ENCODE data around the gene PDPR.
"Not testable (repeated sequence)": the region's sequence is repeated elsewhere in the genome, so short reads cannot be mapped to it uniquely, and the experiment has no call there.

PDPR gene

DNA sequence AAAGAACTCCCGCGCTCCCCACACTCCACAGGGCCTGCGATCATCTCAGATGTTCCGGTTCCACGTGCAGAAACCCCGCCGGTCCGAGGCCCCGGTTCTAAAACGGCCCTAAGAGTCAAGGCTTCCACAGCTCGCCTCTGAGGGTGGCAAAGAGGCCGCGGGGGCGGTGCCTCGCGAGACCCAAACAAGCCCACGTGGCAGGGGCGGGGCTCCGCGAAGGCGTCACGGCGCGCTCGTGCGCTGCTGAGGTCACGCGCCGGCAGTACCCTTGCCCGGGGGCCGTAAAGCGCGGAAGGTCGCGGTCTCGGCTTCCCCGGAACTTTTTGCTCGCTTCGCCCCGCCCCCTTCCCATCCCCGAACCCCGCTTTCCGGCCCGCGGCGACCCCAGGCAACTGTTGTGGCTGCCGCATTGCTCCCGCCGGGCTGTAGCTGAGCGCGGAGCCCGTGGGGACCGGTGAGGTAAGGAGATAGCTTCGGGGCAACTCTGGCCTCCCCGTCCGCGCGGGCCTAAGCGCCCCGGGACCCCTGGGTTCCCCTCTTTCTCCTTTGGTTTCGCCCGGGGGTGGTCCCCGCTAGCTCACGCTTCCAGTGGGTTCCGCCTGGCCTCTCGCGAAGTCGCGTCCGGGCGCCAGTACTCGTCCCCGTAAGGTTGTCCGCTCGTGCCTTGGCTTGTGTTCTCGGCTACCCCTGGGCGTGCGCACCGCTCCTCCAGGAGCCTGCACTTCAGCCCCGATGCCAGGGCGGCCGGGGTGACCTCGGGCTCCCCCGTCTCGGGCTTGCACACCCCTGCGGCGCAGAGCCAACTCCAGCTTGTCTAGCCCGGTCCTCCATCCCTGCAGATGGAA lies at the start of gene PDPR:
PDPR (plus strand) TSS at position 351 of the 845 bp plus-strand sequence. CDS start 6,161 bp downstream, outside the sequence.
- peak; percentile 71 for DNase-seq

- not testable (repeated sequence) for DNase-seq
Observed at GRCh38 chr16:70064841-70065370, 49.2 kb upstream of the PDPR start.

- DNase-seq = not testable (repeated sequence)
Observed at GRCh38 chr16:70065376-70065745, 48.8 kb upstream of the PDPR start.

GRCh38 chr16:70065746-70066658 lies 48.1 kb upstream of the PDPR start:
- peak; percentile 61 for DNase-seq

DNA sequence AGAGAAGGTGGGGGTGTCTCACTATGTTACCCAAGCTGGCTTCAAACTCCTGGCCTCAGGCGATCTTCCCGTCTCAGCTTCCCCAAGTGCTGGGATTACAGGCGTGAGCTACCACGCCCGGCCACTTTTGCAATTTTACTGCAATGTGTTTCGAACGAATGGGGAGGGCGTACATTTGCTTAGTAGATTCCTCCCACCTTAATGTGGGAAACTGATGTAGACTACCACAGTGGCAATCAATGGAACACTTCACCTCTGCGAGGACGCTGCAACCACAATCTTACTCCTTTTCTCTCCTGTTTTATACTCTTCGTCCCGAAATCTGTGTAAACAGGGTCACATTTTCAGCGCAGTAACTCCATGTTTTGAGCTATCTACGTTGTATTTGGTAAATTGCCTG lies 47.4 kb upstream of the PDPR start:
- DNase-seq = not testable (repeated sequence)

- not testable (repeated sequence) for DNase-seq
Observed at GRCh38 chr16:70079081-70079480, 35.1 kb upstream of the PDPR start.

GRCh38 chr16:70081219-70081618 lies 32.9 kb upstream of the PDPR start:
- not testable (repeated sequence) for DNase-seq

- DNase-seq = not testable (repeated sequence)
Observed at GRCh38 chr16:70083931-70084330, 30.2 kb upstream of the PDPR start.

DNA sequence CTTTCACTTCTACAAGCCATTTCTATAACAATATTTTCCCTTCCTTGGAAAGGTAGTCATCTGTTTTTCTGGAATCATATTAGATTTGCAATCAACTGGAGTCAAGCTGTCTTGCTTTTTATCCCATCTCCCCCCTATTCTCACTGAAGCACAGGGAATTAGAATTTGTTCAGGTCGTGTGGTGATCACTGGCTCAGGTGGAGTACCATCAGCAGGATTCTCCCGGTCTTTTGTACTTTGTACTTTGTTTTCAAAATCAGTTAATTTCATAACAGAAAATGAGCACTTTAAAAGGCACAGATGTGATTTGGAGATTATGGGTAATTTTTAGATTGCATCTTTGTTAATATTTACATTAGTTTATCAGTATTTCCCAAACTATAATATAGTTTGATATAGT lies 26.0 kb upstream of the PDPR start:
- not testable (repeated sequence) for DNase-seq

DNA sequence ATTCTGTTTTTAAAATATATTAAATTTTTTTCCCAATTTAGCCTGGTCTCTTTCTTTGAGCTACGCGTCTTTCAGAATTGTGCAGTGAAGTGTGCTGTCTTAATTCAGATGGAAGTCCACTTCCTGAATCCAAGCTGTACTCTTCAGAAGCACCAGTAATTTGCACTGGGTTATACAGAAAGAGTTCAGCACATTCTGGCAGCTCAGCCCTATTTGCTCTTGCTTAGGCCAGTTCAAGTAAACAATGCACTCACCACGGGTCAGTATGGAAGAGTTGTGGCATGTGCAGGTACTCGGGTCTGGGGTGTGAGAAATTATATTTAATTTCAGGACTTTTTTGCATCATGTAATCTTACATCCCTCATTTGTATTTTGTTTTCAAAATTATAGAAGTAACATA lies 25.3 kb upstream of the PDPR start:
- not testable (repeated sequence) for DNase-seq

GRCh38 chr16:70089289-70089688 lies 24.8 kb upstream of the PDPR start:
- DNase-seq = not testable (repeated sequence)

DNA sequence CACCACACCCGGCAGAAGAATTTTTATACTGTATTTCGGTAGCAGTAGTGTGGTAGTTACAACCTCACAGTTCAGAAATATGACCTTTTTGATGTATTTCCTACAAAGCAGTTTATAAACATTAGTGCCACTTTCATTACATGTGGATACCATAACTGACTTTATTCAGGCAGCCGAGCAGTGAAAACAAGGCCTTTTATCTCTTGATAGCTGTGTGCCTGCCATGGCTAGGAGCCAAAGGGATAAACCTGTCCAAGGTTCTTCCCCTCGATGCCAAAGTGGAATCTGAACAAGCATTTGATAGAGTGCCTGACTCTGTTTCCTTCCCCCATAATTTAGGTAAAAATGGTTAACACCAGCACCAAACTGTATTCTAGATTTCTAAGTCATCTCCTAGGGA lies 23.0 kb upstream of the PDPR start:
- DNase-seq = not testable (repeated sequence)

DNA sequence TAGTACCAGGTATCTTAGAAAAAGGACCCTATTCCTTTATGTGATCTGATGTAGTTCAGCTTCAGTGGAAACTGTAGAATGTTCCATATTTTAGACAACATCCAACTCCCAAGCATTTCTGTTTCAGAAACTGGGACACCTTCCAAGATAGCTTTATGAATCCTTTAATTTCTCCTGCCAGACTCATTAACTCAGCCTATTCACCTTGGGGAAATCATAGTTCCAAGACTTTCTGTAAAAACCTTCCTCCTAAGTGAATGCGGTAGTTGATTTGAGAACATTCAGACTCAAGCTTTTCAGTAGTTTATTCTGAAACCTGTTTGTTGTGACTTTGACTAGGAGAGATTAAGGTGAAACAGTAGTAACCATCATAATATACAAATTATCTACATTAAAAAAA lies 20.0 kb upstream of the PDPR start:
- DNase-seq = not testable (repeated sequence)

- not testable (repeated sequence) for DNase-seq
Observed at GRCh38 chr16:70109583-70110279, 4.4 kb upstream of the PDPR start.

GRCh38 chr16:70112162-70112561 lies 2.0 kb upstream of the PDPR start:
- not testable (repeated sequence) for DNase-seq

- not testable (repeated sequence) for DNase-seq
Observed at GRCh38 chr16:70113599-70113981, 542 bp upstream of the PDPR start.

DNA sequence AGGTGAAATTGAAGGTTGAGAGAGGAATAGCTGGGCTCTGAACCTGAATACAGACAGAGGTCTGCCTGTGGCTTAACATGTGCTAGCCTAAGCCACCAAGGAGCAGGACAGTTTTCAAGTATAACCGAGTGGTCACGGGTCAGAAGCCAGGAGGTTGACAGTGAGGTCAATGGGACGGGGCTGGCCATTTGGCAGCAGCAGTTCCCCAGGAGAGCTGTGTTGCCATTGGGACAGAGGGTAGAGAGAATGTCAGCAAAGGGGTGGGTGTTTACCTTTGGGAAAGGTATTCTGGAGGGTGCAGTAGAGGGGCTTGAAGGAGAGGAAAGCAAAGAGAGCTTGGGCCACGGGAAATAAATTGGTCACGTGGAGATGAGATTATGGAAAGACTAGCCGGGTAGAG lies 4.2 kb downstream of the PDPR start:
- not testable (repeated sequence) for DNase-seq

DNA sequence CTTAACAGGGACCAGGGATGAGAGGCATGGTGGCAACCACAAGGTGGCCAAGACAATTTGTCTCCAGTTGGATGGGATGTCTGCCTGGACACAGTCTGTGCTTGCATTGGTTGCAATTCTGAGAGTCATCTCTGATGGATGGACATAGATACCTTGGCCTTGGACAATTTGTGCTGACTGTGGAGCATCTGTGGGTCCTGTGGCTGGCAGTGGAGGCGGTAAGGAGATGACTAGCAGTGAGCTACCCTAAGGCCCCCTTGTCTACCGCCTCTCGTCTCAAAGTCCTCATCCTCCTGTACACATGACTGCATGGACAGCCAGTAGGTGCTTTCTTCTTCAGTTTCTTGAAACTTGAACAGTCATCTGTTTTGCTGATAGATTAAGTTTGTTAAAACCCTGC lies 4.6 kb downstream of the PDPR start:
- DNase-seq = not testable (repeated sequence)

DNA sequence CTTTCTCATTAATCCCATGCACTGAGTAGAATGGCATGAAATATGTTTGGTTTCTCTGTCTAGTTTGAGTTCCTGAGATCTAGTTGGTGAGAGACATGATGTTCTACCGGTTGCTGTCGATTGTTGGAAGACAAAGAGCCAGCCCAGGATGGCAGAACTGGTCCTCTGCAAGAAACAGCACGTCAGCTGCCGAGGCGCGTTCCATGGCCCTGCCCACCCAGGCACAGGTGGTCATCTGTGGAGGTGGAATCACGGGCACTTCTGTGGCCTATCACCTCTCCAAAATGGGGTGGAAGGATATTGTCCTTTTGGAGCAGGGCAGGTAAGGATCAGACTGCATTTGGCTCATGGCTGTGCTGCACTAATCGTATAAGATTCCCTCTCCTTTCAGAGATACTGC lies 6.3 kb downstream of the PDPR start:
- DNase-seq = not testable (repeated sequence)

DNA sequence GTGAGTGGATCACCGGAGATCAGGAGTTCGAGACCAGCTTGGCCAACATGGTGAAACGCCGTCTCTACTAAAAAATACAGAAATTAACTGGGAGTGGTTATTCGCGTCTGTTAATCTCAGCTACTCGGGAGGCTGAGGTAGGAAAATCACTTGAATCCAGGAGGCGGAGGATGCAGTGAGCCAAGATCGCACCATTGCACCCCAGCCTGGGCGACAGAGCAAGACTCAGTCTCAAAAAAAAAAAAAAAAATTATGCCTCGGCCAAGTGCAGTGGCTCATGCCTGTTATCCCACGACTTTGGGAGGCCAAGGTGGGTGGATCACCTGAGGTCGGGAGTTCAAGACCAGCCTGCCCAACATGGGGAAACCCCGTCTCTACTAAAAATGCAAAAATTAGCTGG lies 9.7 kb downstream of the PDPR start:
- not testable (repeated sequence) for DNase-seq

- not testable (repeated sequence) for DNase-seq
Observed at GRCh38 chr16:70126226-70126625, 12.1 kb downstream of the PDPR start.

- DNase-seq = not testable (repeated sequence)
Observed at GRCh38 chr16:70127706-70128105, 13.6 kb downstream of the PDPR start.

DNA sequence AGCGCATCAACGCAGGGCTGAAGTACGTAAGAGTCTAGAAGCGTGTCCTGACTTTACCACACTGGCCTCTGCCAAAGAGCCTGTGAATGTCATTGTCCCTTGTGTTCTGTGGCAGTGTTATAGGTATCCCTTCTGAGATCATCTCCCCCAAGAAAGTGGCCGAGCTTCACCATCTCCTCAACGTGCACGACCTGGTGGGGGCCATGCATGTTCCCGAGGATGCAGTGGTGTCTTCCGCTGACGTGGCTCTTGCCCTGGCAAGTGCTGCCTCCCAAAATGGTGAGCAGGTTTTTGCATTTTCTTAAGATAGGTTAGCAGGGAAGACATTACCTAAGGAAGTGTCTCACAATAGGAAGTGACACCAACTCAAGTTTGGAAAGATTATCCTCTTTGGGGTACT lies 14.7 kb downstream of the PDPR start:
- not testable (repeated sequence) for DNase-seq

Measured in NCI-H1105 treated with DMSO at 0.1 percent for 48 hours (cell line).